Glomerular endothelial cell (primary cell): Measurements from ENCODE around the gene FAM111A. TPM values are rescaled to one million over a fixed set of nuclear protein-coding genes. Genes with fewer than 3 reads are reported as not detected.

Source experiments
- DNase-seq: peaks from one replicate; pipeline ENCODE4 v3.0.0-alpha.2; 2011; ENCODE audit warnings: low read depth, low spot score; ENCODE audit errors: extremely low read depth
- total RNA-seq: library from RNA; depleted of rRNA; stranded (reverse); fragments of >200 nt; gene quantifications from 2 replicates; pipeline ENCODE4 v1.2.3, GENCODE V29; 2015

The FAM111A gene
- total RNA-seq, 1 donor from 2014 or later = 41.9 TPM

DNA sequence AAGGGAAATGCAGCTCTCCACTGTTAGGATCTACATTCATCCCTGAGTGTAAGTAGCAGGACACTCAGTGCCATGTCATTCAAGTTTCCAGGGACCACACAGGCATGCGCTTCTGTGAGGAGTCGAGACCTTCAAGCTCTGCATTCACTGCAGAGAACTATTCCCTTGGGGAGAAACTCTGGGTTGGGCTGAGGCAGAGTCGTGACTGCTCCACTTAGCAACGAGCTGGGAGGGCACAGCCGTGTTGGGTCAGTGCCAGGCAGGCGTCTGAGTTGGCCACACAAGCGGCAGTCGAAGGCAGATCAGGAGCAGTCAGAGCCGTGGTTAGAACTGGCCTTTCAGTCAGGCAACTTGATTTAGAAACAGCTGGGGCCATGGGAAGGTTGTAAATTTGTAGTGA, 55.3 kb downstream of the FAM111A start:
- DNase-seq = no peak

- DNase-seq = no peak
Measured at GRCh38 chr11:59198726-59199125, 56.1 kb downstream of the FAM111A start.

DNA sequence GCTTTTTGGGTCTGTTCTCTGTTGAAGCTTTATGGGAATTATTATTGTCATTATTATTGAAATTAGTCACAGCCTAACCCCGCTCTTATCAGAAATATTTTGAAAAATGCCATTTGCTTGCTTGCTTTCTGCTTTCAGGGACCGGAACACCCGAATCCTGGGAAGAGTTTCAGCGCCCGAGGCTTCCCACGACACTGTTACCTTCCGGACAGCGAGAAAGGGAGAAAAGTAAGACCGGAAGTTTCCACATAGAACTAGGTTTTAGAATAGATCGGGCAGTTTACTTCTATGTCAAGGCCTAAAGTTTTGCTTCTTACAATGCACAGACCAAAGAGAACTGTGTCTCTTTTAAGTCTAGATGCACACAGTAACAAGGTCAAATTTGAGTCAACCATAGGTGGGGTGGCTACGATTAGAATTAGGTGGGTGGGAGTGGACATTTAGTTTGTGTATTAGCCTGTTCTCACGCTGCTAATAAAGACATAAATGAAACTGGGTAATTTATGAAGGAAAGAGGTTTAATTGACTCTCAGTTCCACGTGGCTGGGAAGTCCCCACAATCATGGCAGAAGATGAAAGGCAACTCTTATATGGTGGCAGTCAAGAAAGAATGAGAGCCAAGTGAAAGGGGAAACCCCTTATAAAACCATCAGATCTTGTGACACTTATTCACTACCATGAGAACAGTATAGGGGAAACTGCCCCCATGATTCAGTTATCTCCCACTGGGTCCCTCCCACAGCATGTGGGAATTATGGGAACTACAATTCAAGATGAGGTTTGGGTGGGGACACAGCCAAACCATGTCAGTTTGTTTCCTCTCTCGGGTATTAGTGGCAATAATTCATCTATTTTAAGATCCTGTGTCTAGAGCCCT, 57.1 kb downstream of the FAM111A start:
- DNase-seq = no peak

GRCh38 chr11:59200423-59200746, 57.7 kb downstream of the FAM111A start:
- no peak for DNase-seq

- DNase-seq = no peak
Measured at GRCh38 chr11:59201353-59201752, 58.7 kb downstream of the FAM111A start.

Other genes starting within 250 kb of the FAM111A start
- gene GLYATL1, start 203.4 kb upstream of the FAM111A start, total RNA-seq = not detected in 2 replicates
- not detected in 2 replicates for gene GLYATL1B, start 56.5 kb upstream of the FAM111A start, total RNA-seq
- gene FAM111B, start 35.6 kb upstream of the FAM111A start, total RNA-seq = 2.2 and 5.6 TPM in 2 replicates
- gene DTX4, start 29.3 kb downstream of the FAM111A start, total RNA-seq = 1.2 and 1.8 TPM in 2 replicates
- gene MPEG1, start 70.1 kb downstream of the FAM111A start, total RNA-seq = not detected in 2 replicates
- not detected in 2 replicates for gene OR5AN1, start 216.0 kb downstream of the FAM111A start, total RNA-seq